Muscle layer of duodenum (tissue), 2 donors: Measurements from ENCODE around the gene RAD54L.
A peak's percentile ranks its signal among the peaks of the same experiment; 100 is the strongest.
"Not testable (repeated sequence)": the region's sequence is repeated elsewhere in the genome, so short reads cannot be mapped to it uniquely, and the experiment has no call there.

Source experiments
- H3K27ac ChIP-seq: one replicate; pipeline ENCODE4 v1.7.0; 2013; ENCODE audit warnings: mild to moderate bottlenecking, low read length
- H3K27me3 ChIP-seq: one replicate; pipeline ENCODE4 v1.7.0; 2013; ENCODE audit warnings: low read depth, mild to moderate bottlenecking, control low read depth, low read length
- H3K36me3 ChIP-seq, 2 donors: one replicate each; pipeline ENCODE4 v1.7.0; 2013; ENCODE audit warnings: low read length in 2 of 2, control low read depth in 1 of 2, mild to moderate bottlenecking in 1 of 2; ENCODE audit not compliant: insufficient read depth in 2 of 2, control insufficient read depth in 1 of 2
- H3K4me1 ChIP-seq, 2 donors: one replicate each; pipeline ENCODE4 v1.7.0; 2013; ENCODE audit warnings: low read length in 2 of 2, mild to moderate bottlenecking in 2 of 2, control low read depth in 1 of 2, moderate library complexity in 1 of 2; ENCODE audit not compliant: insufficient read depth in 2 of 2, control insufficient read depth in 1 of 2
- H3K4me3 ChIP-seq, 2 donors: one replicate each; pipeline ENCODE4 v1.7.0; 2013; ENCODE audit warnings: low read length in 2 of 2, low read depth in 1 of 2, mild to moderate bottlenecking in 1 of 2
- H3K9me3 ChIP-seq, 2 donors: one replicate each; pipeline ENCODE4 v1.7.0; 2013; ENCODE audit warnings: low read length in 2 of 2, control low read depth in 1 of 2, mild to moderate bottlenecking in 1 of 2; ENCODE audit not compliant: control insufficient read depth in 1 of 2
- donor health status: healthy.

RAD54L gene

DNA sequence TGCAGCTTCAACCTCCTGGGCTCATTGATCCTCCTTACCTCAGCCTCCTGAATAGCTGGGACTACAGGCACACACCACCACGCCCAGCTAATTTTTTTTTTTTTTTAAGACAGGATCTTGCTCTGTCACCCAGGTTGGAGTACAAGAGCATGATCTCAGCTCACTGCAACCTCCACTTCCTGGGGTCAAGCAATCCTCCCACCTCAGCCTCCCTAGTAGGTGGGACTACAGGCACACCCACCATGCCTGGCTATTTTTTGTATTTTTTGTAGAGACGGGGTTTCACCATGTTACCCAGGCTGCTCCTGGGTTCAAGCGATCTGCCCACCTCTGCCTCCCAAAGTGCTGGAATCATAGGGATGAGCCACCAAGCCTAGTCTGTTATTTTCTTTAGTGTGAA, 3.7 kb upstream of the RAD54L start:
- H3K4me1 ChIP-seq, H3K4me3 ChIP-seq, H3K27me3 ChIP-seq, H3K27ac ChIP-seq, H3K9me3 ChIP-seq, H3K36me3 ChIP-seq: not testable (repeated sequence)

- Histone ChIP-seq H3K9me3 (no peaks in the 10 kb centered on the region), H3K4me1 (peaks cover 4 to 8% of the 10 kb centered on the region in 2 donors)
Measured at GRCh38 chr1:46244656-46245371, 2.7 kb upstream of the RAD54L start.

DNA sequence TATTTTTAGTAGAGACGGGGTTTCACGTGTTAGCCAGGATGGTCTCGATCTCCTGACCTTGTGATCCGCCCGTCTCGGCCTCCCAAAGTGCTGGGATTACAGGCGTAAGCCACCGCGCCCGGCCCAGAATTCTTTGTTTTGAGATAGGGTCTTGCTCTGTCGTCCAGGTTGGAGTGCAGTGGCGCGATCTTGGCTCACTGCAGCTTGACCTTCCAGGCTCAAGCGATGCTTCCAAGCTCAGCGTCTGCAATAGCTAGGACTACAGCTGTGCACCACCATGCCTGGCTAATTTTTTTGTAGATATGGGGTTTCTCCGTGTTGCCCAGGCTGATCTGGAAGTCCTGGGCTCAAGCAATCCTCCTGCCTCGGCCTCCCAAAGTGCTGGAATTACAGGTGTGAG, 1.4 kb upstream of the RAD54L start:
- not testable (repeated sequence) for H3K27me3 ChIP-seq

More at GRCh38 chr1:46244656-46245371, 2.7 kb upstream of the RAD54L start:
- H3K27ac ChIP-seq = no peak overlapping the region
- no peak overlapping the region for H3K4me3 ChIP-seq
- H3K36me3 ChIP-seq = no peaks in the 10 kb centered on the region
- H3K27me3 ChIP-seq = no peaks in the 10 kb centered on the region

DNA sequence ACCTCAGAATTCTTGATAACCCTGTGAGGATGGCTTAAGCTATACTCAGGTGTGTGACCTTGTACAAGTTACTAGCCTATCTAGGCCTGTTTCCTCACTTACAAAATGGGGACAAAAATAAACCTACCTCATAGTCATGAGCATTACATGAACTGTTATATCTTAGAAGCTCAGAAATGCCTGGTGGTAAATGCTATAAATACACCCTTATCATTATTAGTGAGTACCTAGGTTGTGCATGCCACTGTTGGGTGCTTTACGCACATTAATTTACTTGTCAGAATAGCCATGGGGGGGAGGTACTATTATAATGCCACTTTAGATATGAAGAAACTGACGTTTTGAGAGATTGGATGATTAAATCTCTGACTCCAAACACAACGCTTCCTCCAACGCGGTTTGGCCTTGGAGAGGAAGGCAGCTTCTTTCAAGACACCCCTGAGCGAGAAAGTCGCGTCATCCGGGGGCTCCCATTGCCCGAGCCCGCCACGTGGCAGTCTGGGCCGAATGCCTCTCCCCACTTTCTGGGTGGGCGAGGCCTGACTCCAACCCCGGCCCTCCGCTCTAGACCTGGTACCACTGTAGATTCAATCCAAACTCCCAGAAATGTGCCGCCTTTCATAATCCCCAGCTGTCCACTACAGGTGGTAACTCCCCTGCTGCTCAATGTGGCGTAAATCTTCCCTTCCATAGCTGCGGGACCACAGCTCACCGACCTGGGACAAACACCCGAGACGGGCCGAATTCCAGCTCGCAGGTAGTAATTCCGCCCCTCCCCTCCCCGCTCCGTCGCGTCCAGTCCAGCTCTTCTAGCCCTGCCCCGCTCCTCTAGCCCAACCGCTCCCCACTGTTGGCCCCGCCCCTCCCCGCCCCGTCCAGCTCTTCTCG, 771 bp upstream of the RAD54L start:
- H3K27ac ChIP-seq = no peak overlapping the region
- H3K4me3 ChIP-seq = peak overlapping the region; percentile 83 to 89
- no peaks in the 10 kb centered on the region for H3K36me3 ChIP-seq
- H3K4me1 ChIP-seq = peaks cover 4 to 8% of the 10 kb centered on the region in 2 donors
- H3K9me3 ChIP-seq = no peaks in the 10 kb centered on the region
- no peaks in the 10 kb centered on the region for H3K27me3 ChIP-seq

More for the DNA sequence above, 1.4 kb upstream of the RAD54L start:
- not testable (repeated sequence) for H3K4me1 ChIP-seq, H3K9me3 ChIP-seq, H3K4me3 ChIP-seq, H3K36me3 ChIP-seq, H3K27ac ChIP-seq

DNA sequence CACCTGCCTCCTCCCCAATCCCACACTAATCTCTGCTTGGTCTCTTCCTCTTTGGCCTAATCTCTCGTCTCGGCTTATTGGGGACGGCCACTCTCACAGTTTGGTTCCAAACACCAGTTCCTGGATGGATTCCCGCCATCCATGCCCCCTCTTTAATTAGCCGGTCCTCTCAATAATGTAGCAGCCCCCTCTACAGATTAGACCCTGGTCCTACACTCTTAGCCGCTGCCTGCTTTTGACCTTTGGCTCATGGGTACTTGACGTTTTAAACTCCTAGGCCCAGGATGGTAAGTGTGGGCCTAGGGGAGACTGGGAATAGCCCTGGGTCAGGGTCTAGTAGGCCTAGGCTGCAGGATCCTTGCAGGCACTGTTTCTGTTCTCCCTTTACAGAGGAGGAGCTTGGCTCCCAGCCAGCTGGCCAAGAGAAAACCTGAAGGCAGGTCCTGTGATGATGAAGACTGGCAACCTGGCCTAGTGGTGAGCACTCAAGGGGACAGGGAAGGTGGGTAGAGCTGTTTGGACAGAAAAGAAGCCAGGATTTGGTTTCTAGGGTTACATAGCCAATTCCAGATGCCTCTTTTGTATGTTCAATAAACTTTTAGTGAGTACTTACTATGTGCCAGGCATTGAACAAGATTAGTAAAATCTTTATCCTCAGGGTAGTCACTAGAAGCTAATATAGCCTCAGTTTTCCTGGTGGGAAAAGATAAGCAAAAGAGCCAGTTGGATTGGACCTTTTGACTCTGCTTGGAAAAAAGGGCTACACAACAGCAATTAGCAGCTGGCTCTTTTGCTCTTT, 758 bp downstream of the RAD54L start:
- H3K27me3 ChIP-seq = no peaks in the 10 kb centered on the region
- H3K27ac ChIP-seq = no peak overlapping the region
- no peaks in the 10 kb centered on the region for H3K9me3 ChIP-seq
- no peaks in the 10 kb centered on the region for H3K36me3 ChIP-seq
- peak overlapping the region; percentile 61 to 80 for H3K4me3 ChIP-seq
- H3K4me1 ChIP-seq = peaks cover 4 to 8% of the 10 kb centered on the region in 2 donors

DNA sequence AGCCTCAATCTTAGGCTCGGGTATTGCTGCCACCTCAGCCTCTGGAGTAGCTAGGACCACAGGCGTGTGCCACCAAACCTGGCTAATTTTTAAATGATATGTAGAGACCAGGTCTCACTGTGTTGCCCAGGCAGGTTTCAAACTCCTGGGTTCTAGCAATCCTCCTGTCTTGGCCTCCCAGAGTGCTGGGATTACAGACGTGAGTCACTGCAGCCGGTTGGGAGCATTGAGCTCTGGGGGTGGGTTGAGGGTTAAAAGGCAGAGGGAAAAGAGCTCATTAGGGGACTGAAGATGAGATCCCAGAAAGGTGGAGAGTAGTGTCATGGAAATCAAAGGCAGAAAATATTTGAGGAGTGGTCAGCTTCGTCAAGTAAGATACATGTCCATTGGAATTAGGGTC, 7.1 kb downstream of the RAD54L start:
- Histone ChIP-seq H3K4me3 (no peak overlapping the region), H3K27ac (no peak overlapping the region), H3K36me3 (no peaks in the 10 kb centered on the region), H3K9me3 (no peaks in the 10 kb centered on the region), H3K4me1 (no peaks in the 10 kb centered on the region), H3K27me3 (no peaks in the 10 kb centered on the region)

DNA sequence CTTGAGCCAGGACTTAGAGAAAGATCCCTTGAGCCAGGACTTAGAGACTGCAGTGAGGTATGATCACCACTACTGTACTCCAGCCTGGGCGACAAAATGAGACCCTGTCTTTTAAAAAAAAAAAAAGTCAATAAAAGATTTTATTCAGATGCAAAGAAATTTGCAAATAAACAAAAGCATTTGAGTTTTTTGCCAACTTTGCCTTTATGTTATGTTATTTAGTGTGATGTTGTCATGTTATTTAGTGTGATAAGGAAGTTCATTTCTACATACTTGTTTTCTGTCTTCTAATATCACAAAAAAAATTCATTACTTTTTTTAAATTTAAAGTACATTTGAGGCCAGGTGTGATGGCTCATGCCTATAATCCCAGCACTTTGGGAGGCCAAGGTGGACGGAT, 9.0 kb downstream of the RAD54L start:
- no peaks in the 10 kb centered on the region for H3K4me1 ChIP-seq
- H3K36me3 ChIP-seq = no peaks in the 10 kb centered on the region
- H3K27me3 ChIP-seq = no peaks in the 10 kb centered on the region
- H3K4me3 ChIP-seq = no peak overlapping the region
- no peaks in the 10 kb centered on the region for H3K9me3 ChIP-seq
- H3K27ac ChIP-seq = no peak overlapping the region

- no peaks in the 10 kb centered on the region for H3K36me3 ChIP-seq
- no peaks in the 10 kb centered on the region for H3K4me1 ChIP-seq
- no peaks in the 10 kb centered on the region for H3K9me3 ChIP-seq
- no peak overlapping the region for H3K27ac ChIP-seq
- H3K27me3 ChIP-seq = no peaks in the 10 kb centered on the region
- H3K4me3 ChIP-seq = no peak overlapping the region
Measured at GRCh38 chr1:46262508-46262907, 14.9 kb downstream of the RAD54L start.

DNA sequence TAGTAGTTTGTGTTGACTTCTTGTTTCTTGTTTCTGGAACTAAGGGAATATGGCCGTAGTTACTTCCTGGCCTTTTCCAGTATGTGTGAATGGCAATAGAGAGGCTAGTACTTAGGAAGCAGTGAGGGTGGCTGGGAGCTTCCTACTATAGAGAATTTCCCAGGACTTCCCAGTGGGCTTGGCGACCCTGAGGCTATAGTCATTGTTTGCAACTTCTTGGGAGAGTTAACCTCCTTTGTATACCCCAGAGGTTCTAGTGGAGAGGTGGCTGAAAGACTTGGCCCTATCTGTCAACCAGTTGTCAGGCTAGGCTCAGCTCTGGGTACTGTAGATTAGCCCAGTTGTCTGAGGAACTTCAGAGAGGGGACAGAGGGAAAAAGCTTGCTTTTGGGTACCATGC, 15.6 kb downstream of the RAD54L start:
- no peaks in the 10 kb centered on the region for H3K36me3 ChIP-seq
- H3K27ac ChIP-seq = no peak overlapping the region
- H3K9me3 ChIP-seq = no peaks in the 10 kb centered on the region
- H3K27me3 ChIP-seq = no peaks in the 10 kb centered on the region
- H3K4me3 ChIP-seq = no peak overlapping the region
- H3K4me1 ChIP-seq = no peaks in the 10 kb centered on the region

- Histone ChIP-seq H3K36me3 (no peaks in the 10 kb centered on the region), H3K27me3 (no peaks in the 10 kb centered on the region), H3K9me3 (no peaks in the 10 kb centered on the region), H3K4me1 (no peaks in the 10 kb centered on the region), H3K4me3 (no peak overlapping the region), H3K27ac (no peak overlapping the region)
Measured at GRCh38 chr1:46268578-46268977, 21.0 kb downstream of the RAD54L start.
